GM21528 (cell line): Measurements from ENCODE around the gene CIBAR2.

Experiments
- ATAC-seq: cut with Tn5 transposase; IDR thresholded peaks from one replicate; pipeline ENCODE4 v1.9.1; 2021; ENCODE audit warnings: mild to moderate bottlenecking, moderate library complexity; ENCODE audit not compliant: unreplicated experiment, low FRiP score

The CIBAR2 gene

GRCh38 chr16:85086347-85087291 is 25.7 kb downstream of the CIBAR2 start:
- ATAC-seq, result no peak

GRCh38 chr16:85085721-85086120 is 26.6 kb downstream of the CIBAR2 start:
- no peak for ATAC-seq

GRCh38 chr16:85084841-85085510 is 27.3 kb downstream of the CIBAR2 start:
- no peak for ATAC-seq

GRCh38 chr16:85083051-85083639 is 29.1 kb downstream of the CIBAR2 start:
- no peak for ATAC-seq

- ATAC-seq, result no peak
Measured at GRCh38 chr16:85082173-85083050, 29.9 kb downstream of the CIBAR2 start.

- no peak for ATAC-seq
Measured at GRCh38 chr16:85081765-85082164, 30.5 kb downstream of the CIBAR2 start.

GRCh38 chr16:85081038-85081437 is 31.2 kb downstream of the CIBAR2 start:
- no peak for ATAC-seq

- no peak for ATAC-seq
Measured at GRCh38 chr16:85079785-85080570, 32.3 kb downstream of the CIBAR2 start.

GRCh38 chr16:85078952-85079351 is 33.3 kb downstream of the CIBAR2 start:
- no peak for ATAC-seq

- no peak for ATAC-seq
Measured at GRCh38 chr16:85078226-85078625, 34.0 kb downstream of the CIBAR2 start.

GRCh38 chr16:85077576-85078125 is 34.6 kb downstream of the CIBAR2 start:
- ATAC-seq, result no peak

GRCh38 chr16:85077039-85077438 is 35.2 kb downstream of the CIBAR2 start:
- ATAC-seq, result no peak

GRCh38 chr16:85075236-85075924 is 36.9 kb downstream of the CIBAR2 start:
- no peak for ATAC-seq

- ATAC-seq, result no peak
Measured at GRCh38 chr16:85074225-85074914, 37.9 kb downstream of the CIBAR2 start.

GRCh38 chr16:85072947-85073346 is 39.3 kb downstream of the CIBAR2 start:
- ATAC-seq, result no peak

GRCh38 chr16:85072076-85072860 is 40.0 kb downstream of the CIBAR2 start:
- no peak for ATAC-seq

- ATAC-seq, result no peak
Measured at GRCh38 chr16:85069171-85069570, 43.1 kb downstream of the CIBAR2 start.
